GM18505 (cell line): ENCODE measurements around the gene KRTAP27-1.

Source experiments
- ATAC-seq: cut with Tn5 transposase; IDR thresholded peaks from one replicate; pipeline ENCODE4 v1.9.1; 2021; ENCODE audit not compliant: unreplicated experiment
- POLR2A ChIP-seq: IDR thresholded peaks from 4 replicates; pipeline ENCODE4 v1.6.1; 2011; ENCODE audit warnings: borderline replicate concordance; ENCODE audit not compliant: insufficient read depth, insufficient read length; ENCODE audit errors: extremely low read depth

KRTAP27-1 gene

GRCh38 chr21:30333736-30334135, 3.8 kb downstream of the KRTAP27-1 start:
- no peak for TF ChIP-seq POLR2A
- ATAC-seq, result no peak

- ATAC-seq, result no peak
- no peak for TF ChIP-seq POLR2A
These were observed 4.8 kb downstream of the KRTAP27-1 start for GRCh38 chr21:30332681-30333080.

GRCh38 chr21:30329203-30329875, 8.2 kb downstream of the KRTAP27-1 start:
- no peak for ATAC-seq

GRCh38 chr21:30326390-30326789, 11.1 kb downstream of the KRTAP27-1 start:
- TF ChIP-seq POLR2A, result no peak
- ATAC-seq, result no peak

More at GRCh38 chr21:30329203-30329875, 8.2 kb downstream of the KRTAP27-1 start:
- no peak for TF ChIP-seq POLR2A

GRCh38 chr21:30320215-30320614, 17.3 kb downstream of the KRTAP27-1 start, which contains the start of gene KRTAP26-1:
TSS of gene KRTAP26-1 (minus strand) at chr21:30320315. CDS start at chr21:30320035, 280 bp downstream.
- no peak for ATAC-seq

GRCh38 chr21:30315701-30316100, 21.8 kb downstream of the KRTAP27-1 start:
- no peak for ATAC-seq
- no peak for TF ChIP-seq POLR2A

More at GRCh38 chr21:30320215-30320614, 17.3 kb downstream of the KRTAP27-1 start, which contains the start of gene KRTAP26-1:
- TF ChIP-seq POLR2A, result no peak

GRCh38 chr21:30306884-30307283, 30.6 kb downstream of the KRTAP27-1 start:
- ATAC-seq, result no peak
- TF ChIP-seq POLR2A, result no peak

GRCh38 chr21:30305136-30305535, 32.4 kb downstream of the KRTAP27-1 start:
- no peak for TF ChIP-seq POLR2A
- ATAC-seq, result no peak

GRCh38 chr21:30289215-30289614, 48.3 kb downstream of the KRTAP27-1 start, which contains the start of gene KRTAP25-1:
TSS of gene KRTAP25-1 (minus strand) at chr21:30289514. CDS start at chr21:30289490, 24 bp downstream.
- TF ChIP-seq POLR2A, result no peak
- no peak for ATAC-seq
